ENCODE results near the gene HIVEP3. TPM values are rescaled to one million over a fixed set of nuclear protein-coding genes. Genes with fewer than 3 reads are reported as not detected.

HIVEP3 gene
- total RNA-seq, 1 donor from 2014 or later: 0.37 TPM

- Mint-ChIP-seq H3K4me3 (no peak overlapping the region), H3K36me3 (no peaks in the 10 kb centered on the region), H3K27me3 (ENCODE audit: insufficient read depth, low read depth) (no peaks in the 10 kb centered on the region), H3K9me3 (no peaks in the 10 kb centered on the region), H3K27ac (no peak overlapping the region), H3K4me1 (peaks cover 28% of the 10 kb centered on the region)
- Histone ChIP-seq H3K4me2 (no peak overlapping the region), H3K79me2 (ENCODE audit: low read depth) (no peaks in the 10 kb centered on the region), H3K9me3 (ENCODE audit: low read depth) (no peaks in the 10 kb centered on the region), H3K27me3 (no peaks in the 10 kb centered on the region), H3K27ac (no peak overlapping the region), H3K4me3 (no peak overlapping the region), H3F3A (ENCODE audit: low read depth) (no peaks in the 10 kb centered on the region), H3K36me3 (no peaks in the 10 kb centered on the region), H3K4me1 (peaks cover 17% of the 10 kb centered on the region), H4K20me1 (ENCODE audit: low read depth) (no peaks in the 10 kb centered on the region), H3K9ac (no peak overlapping the region), H2AFZ (replicated peaks) (no peak overlapping the region)
- no peak for DNase-seq (ENCODE audit: low spot score)
- no peak for TF ChIP-seq EZH2 (IDR thresholded peaks at IDR 0.05)
- TF ChIP-seq EZH2phosphoT487 (IDR thresholded peaks at IDR 0.05): no peak
- TF ChIP-seq CTCF (IDR thresholded peaks at IDR 0.05): no peak
Observed at GRCh38 chr1:41731516-41732030, 187.1 kb downstream of the HIVEP3 start.

- no peak for TF ChIP-seq EZH2phosphoT487 (IDR thresholded peaks at IDR 0.05)
- no peak for TF ChIP-seq CTCF (IDR thresholded peaks at IDR 0.05)
- no peak for TF ChIP-seq EZH2 (IDR thresholded peaks at IDR 0.05)
- no peak overlapping the region for H3K27ac Mint-ChIP-seq
- no peak overlapping the region for H3K9ac ChIP-seq
- no peaks in the 10 kb centered on the region for H3K9me3 ChIP-seq (ENCODE audit: low read depth)
- no peak overlapping the region for H3K4me2 ChIP-seq
- no peak for DNase-seq (ENCODE audit: low spot score)
- no peaks in the 10 kb centered on the region for H3K36me3 ChIP-seq
- H3K4me1 ChIP-seq: peaks cover 13% of the 10 kb centered on the region
- no peaks in the 10 kb centered on the region for H3K27me3 Mint-ChIP-seq (ENCODE audit: insufficient read depth, low read depth)
- H3K27ac ChIP-seq: no peak overlapping the region
- H4K20me1 ChIP-seq (ENCODE audit: low read depth): no peaks in the 10 kb centered on the region
- no peaks in the 10 kb centered on the region for H3K36me3 Mint-ChIP-seq
- H3K79me2 ChIP-seq (ENCODE audit: low read depth): no peaks in the 10 kb centered on the region
- H2AFZ ChIP-seq (replicated peaks): no peak overlapping the region
- no peak overlapping the region for H3K4me3 Mint-ChIP-seq
- H3F3A ChIP-seq (ENCODE audit: low read depth): no peaks in the 10 kb centered on the region
- no peaks in the 10 kb centered on the region for H3K27me3 ChIP-seq
- no peak overlapping the region for H3K4me3 ChIP-seq
- peaks cover 23% of the 10 kb centered on the region for H3K4me1 Mint-ChIP-seq
- no peaks in the 10 kb centered on the region for H3K9me3 Mint-ChIP-seq
Observed at GRCh38 chr1:41730806-41731205, 187.9 kb downstream of the HIVEP3 start.

GRCh38 chr1:41728403-41729202 lies 190.1 kb downstream of the HIVEP3 start:
- Histone ChIP-seq H3K4me2 (no peak overlapping the region), H3K4me3 (no peak overlapping the region), H3K4me1 (peaks cover 6% of the 10 kb centered on the region), H3K36me3 (no peaks in the 10 kb centered on the region), H3K27me3 (no peaks in the 10 kb centered on the region), H3K9me3 (ENCODE audit: low read depth) (no peaks in the 10 kb centered on the region), H3F3A (ENCODE audit: low read depth) (no peaks in the 10 kb centered on the region), H3K79me2 (ENCODE audit: low read depth) (no peaks in the 10 kb centered on the region), H3K9ac (no peak overlapping the region), H2AFZ (replicated peaks) (no peak overlapping the region), H4K20me1 (ENCODE audit: low read depth) (no peaks in the 10 kb centered on the region), H3K27ac (no peak overlapping the region)
- no peak for TF ChIP-seq EZH2phosphoT487 (IDR thresholded peaks at IDR 0.05)
- no peak for TF ChIP-seq CTCF (IDR thresholded peaks at IDR 0.05)
- no peak for TF ChIP-seq EZH2 (IDR thresholded peaks at IDR 0.05)
- H3K27me3 Mint-ChIP-seq (ENCODE audit: insufficient read depth, low read depth): no peaks in the 10 kb centered on the region
- no peaks in the 10 kb centered on the region for H3K9me3 Mint-ChIP-seq
- H3K4me3 Mint-ChIP-seq: no peak overlapping the region
- DNase-seq (ENCODE audit: low spot score): no peak
- no peaks in the 10 kb centered on the region for H3K36me3 Mint-ChIP-seq
- peaks cover 8% of the 10 kb centered on the region for H3K4me1 Mint-ChIP-seq
- H3K27ac Mint-ChIP-seq: no peak overlapping the region
